ENCODE results near the gene FOSL1. TPM values are rescaled to one million over a fixed set of nuclear protein-coding genes. Genes with fewer than 3 reads are reported as not detected.

FOSL1 gene
- total RNA-seq, 1 experiment from 2014 or later: 20.5 TPM

DNA sequence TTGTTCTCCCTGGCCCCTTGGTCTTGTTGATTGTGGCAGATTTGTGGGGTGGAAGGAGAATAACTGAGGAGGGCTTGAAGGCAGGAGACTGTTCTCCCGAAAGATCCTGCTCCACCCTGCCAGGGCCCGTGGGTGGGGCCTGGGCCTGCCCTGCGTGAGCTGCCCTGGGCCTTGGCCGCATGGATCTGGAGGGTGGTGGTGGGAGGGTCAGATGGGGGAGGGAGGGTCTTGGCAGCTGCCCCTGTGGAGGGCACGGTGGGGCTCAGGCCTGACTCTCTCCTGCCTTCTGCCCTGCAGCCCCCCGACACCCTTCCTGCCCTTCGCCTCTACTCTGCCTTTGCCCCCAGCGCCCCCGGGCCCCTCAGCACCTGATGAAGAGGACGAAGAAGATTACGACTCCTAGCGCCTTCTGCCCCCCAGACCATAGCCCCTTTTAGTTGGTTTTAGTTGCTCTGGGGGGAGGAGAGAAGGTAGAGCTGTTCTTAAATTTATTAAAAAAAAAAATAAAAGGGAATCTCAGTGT, 20.9 kb upstream of the FOSL1 start (continued):
- TF ChIP-seq, protein P1, sequence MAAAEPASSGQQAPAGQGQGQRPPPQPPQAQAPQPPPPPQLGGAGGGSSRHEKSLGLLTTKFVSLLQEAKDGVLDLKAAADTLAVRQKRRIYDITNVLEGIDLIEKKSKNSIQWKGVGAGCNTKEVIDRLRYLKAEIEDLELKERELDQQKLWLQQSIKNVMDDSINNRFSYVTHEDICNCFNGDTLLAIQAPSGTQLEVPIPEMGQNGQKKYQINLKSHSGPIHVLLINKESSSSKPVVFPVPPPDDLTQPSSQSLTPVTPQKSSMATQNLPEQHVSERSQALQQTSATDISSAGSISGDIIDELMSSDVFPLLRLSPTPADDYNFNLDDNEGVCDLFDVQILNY (CRISPR knock-in tag; IDR thresholded peaks at IDR 0.05): no peak
- TF ChIP-seq SMAD4 (CRISPR knock-in tag; IDR thresholded peaks at IDR 0.05) (no peak), NFYB (CRISPR knock-in tag; conservative IDR thresholded peaks at IDR 0.05; ENCODE audit: low read depth) (no peak), ESRRA (CRISPR knock-in tag; IDR thresholded peaks at IDR 0.05; ENCODE audit: borderline replicate concordance) (no peak), ZNF281 (CRISPR knock-in tag; IDR thresholded peaks at IDR 0.05) (no peak), ETV6 (CRISPR knock-in tag; IDR thresholded peaks at IDR 0.05) (no peak), USF1 (CRISPR knock-in tag; IDR thresholded peaks at IDR 0.05) (no peak)

DNA sequence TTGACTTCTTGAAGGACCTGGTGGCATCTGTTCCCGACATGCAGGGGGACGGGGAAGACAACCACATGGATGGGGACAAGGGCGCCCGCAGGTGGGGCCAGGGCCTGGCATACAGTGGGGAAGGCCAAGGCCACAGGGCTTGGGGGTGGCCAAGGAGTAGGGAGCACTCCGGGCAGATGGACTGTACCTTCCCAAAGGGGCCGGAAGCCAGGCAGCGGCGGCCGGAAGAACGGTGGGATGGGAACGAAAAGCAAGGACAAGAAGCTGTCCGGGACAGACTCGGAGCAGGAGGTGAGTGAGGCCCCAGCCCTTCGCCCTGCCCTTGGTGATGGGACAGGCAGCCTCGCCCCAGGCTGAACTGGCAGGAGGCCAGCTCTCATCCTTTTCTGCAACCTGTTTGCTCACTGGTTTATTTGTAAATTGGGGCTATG, 20.2 kb upstream of the FOSL1 start:
- CTCF ChIA-PET: interaction anchor here (0.7 to 1.5 kb wide), 4 partner anchors 12 to 36 kb away, joined by 3 to 6 read pairs (median 4); partner anchors contain the start of gene FIBP

GRCh38 chr11:65919573-65920371, 19.6 kb upstream of the FOSL1 start:
- no peak for TF ChIP-seq ZNF138 (CRISPR knock-in tag; conservative IDR thresholded peaks at IDR 0.05)
- 0 out of 2 replicates have a peak, but pooled peaks have one; percentile 9 for TF ChIP-seq FOXK1 (CRISPR knock-in tag; IDR thresholded peaks at IDR 0.05)
- TF ChIP-seq, protein P2, sequence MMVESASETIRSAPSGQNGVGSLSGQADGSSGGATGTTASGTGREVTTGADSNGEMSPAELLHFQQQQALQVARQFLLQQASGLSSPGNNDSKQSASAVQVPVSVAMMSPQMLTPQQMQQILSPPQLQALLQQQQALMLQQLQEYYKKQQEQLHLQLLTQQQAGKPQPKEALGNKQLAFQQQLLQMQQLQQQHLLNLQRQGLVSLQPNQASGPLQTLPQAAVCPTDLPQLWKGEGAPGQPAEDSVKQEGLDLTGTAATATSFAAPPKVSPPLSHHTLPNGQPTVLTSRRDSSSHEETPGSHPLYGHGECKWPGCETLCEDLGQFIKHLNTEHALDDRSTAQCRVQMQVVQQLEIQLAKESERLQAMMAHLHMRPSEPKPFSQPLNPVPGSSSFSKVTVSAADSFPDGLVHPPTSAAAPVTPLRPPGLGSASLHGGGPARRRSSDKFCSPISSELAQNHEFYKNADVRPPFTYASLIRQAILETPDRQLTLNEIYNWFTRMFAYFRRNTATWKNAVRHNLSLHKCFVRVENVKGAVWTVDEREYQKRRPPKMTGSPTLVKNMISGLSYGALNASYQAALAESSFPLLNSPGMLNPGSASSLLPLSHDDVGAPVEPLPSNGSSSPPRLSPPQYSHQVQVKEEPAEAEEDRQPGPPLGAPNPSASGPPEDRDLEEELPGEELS (CRISPR knock-in tag; IDR thresholded peaks at IDR 0.05): peak; percentile 15; the same call in 1 of the 2 replicates
- peak; percentile 16; the same call in 1 of the 2 replicates for TF ChIP-seq FOXP1 (CRISPR knock-in tag; IDR thresholded peaks at IDR 0.05; ENCODE audit: borderline replicate concordance)
- ChIA-PET POLR2A (no interaction called here), CTCF (interaction anchor here (1.0 to 1.5 kb wide), 2 partner anchors 12 to 35 kb away, joined by 3 to 4 read pairs; no protein-coding TSS in a partner anchor)
- peaks cover 12% of the 10 kb centered on the region for H3K36me3 Mint-ChIP-seq
- peaks cover 3% of the 10 kb centered on the region; the same call in 1 of the 2 replicates for H3K27me3 Mint-ChIP-seq (ENCODE audit: low read depth)
- H3K27ac Mint-ChIP-seq: no peak overlapping the region; the same call in 1 of the 2 replicates
- ATAC-seq (peak; percentile 5), DNase-seq (ENCODE audit: low spot score) (peak; percentile 48)
- peaks cover 16% of the 10 kb centered on the region for H3K4me1 Mint-ChIP-seq
- H3K9me3 Mint-ChIP-seq: no peaks in the 10 kb centered on the region
- H3K4me3 Mint-ChIP-seq: peak overlapping the region; percentile 82

More for the DNA sequence above, 20.2 kb upstream of the FOSL1 start:
- H3K27me3 Mint-ChIP-seq (ENCODE audit: low read depth): no peaks in the 10 kb centered on the region
- H3K4me3 Mint-ChIP-seq: peak overlapping the region; percentile 82
- POLR2A ChIA-PET: no interaction called here
- no peaks in the 10 kb centered on the region for H3K9me3 Mint-ChIP-seq
- H3K4me1 Mint-ChIP-seq: peaks cover 9% of the 10 kb centered on the region
- no peak overlapping the region for H3K27ac Mint-ChIP-seq
- ATAC-seq (no peak), DNase-seq (ENCODE audit: low spot score) (no peak)
- TF ChIP-seq, protein P3, sequence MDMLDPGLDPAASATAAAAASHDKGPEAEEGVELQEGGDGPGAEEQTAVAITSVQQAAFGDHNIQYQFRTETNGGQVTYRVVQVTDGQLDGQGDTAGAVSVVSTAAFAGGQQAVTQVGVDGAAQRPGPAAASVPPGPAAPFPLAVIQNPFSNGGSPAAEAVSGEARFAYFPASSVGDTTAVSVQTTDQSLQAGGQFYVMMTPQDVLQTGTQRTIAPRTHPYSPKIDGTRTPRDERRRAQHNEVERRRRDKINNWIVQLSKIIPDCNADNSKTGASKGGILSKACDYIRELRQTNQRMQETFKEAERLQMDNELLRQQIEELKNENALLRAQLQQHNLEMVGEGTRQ (CRISPR knock-in tag; IDR thresholded peaks at IDR 0.05): no peak
- TF ChIP-seq ATF1 (CRISPR knock-in tag; IDR thresholded peaks at IDR 0.05) (no peak), ZNF138 (CRISPR knock-in tag; conservative IDR thresholded peaks at IDR 0.05) (no peak), SMAD4 (CRISPR knock-in tag; IDR thresholded peaks at IDR 0.05) (no peak)
- peaks cover 12% of the 10 kb centered on the region for H3K36me3 Mint-ChIP-seq
